Mesothelial cell of epicardium (in vitro differentiated cells): Measurements from ENCODE around the gene LRRK1. TPM values are rescaled to one million over a fixed set of nuclear protein-coding genes. Genes with fewer than 3 reads are reported as not detected.

Experiments
- DNase-seq, 2 experiments: peaks; one replicate each; pipeline ENCODE4 v3.0.0; 2021; ENCODE audit warnings: low spot score in 2 of 2; ENCODE audit not compliant: unreplicated experiment in 2 of 2
- H3K27ac Mint-ChIP-seq: 2 replicates; pipeline ENCODE4 v1.8.0; 2021; ENCODE audit warnings: mixed read lengths
- H3K27me3 Mint-ChIP-seq: 2 replicates; pipeline ENCODE4 v1.8.0; 2021; ENCODE audit warnings: low read depth, mixed read lengths
- H3K36me3 Mint-ChIP-seq: 2 replicates; pipeline ENCODE4 v1.8.0; 2021; ENCODE audit warnings: mixed read lengths
- H3K4me1 Mint-ChIP-seq: 2 replicates; pipeline ENCODE4 v1.8.0; 2021; ENCODE audit warnings: mixed read lengths
- H3K4me3 Mint-ChIP-seq: 2 replicates; pipeline ENCODE4 v1.8.0; 2021; ENCODE audit warnings: mild to moderate bottlenecking, moderate library complexity, mixed read lengths
- H3K9me3 Mint-ChIP-seq: 2 replicates; pipeline ENCODE4 v1.8.0; 2021; ENCODE audit warnings: mixed read lengths
- total RNA-seq: library from RNA; stranded (reverse); gene quantifications from 3 replicates; pipeline ENCODE4 v1.2.1, GENCODE V29; 2021
- TF ChIP-seq, protein P1 (sequence below): fragments of 200-600 bp; sonication (generic); IDR thresholded peaks from one replicate; pipeline ENCODE4 v1.5.0; 2021; ENCODE audit warnings: antibody characterized with exemption; ENCODE audit not compliant: unreplicated experiment

LRRK1 gene
- total RNA-seq, 1 donor from 2014 or later, result 2.3 TPM

DNA sequence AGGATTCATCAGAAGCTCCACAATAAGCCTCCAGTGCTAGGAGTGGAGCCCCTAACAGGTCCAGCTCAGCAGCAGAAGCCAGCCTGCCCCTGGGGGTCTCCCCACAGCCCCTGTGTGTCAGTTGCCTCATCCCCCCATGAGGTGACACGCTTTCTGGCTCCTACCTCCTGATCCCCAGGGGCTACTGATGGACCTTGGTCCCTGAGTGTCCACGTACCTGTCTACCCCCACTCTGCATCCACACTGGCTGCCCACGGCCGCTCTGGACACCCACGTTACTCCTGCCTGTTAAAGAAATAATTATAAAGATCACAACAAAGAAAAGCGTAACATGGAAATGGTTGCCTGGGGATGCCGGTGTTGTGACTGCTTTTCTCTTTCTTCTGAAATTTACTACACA, 189.6 kb downstream of the LRRK1 start:
- no peak for DNase-seq
- no peaks in the 10 kb centered on the region for H3K27me3 Mint-ChIP-seq
- no peaks in the 10 kb centered on the region for H3K9me3 Mint-ChIP-seq
- peaks cover 21% of the 10 kb centered on the region for H3K4me1 Mint-ChIP-seq
- H3K36me3 Mint-ChIP-seq, result no peaks in the 10 kb centered on the region
- TF ChIP-seq, protein P1, sequence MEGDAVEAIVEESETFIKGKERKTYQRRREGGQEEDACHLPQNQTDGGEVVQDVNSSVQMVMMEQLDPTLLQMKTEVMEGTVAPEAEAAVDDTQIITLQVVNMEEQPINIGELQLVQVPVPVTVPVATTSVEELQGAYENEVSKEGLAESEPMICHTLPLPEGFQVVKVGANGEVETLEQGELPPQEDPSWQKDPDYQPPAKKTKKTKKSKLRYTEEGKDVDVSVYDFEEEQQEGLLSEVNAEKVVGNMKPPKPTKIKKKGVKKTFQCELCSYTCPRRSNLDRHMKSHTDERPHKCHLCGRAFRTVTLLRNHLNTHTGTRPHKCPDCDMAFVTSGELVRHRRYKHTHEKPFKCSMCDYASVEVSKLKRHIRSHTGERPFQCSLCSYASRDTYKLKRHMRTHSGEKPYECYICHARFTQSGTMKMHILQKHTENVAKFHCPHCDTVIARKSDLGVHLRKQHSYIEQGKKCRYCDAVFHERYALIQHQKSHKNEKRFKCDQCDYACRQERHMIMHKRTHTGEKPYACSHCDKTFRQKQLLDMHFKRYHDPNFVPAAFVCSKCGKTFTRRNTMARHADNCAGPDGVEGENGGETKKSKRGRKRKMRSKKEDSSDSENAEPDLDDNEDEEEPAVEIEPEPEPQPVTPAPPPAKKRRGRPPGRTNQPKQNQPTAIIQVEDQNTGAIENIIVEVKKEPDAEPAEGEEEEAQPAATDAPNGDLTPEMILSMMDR, result no peak
- no peak overlapping the region for H3K4me3 Mint-ChIP-seq
- H3K27ac Mint-ChIP-seq, result no peak overlapping the region

DNA sequence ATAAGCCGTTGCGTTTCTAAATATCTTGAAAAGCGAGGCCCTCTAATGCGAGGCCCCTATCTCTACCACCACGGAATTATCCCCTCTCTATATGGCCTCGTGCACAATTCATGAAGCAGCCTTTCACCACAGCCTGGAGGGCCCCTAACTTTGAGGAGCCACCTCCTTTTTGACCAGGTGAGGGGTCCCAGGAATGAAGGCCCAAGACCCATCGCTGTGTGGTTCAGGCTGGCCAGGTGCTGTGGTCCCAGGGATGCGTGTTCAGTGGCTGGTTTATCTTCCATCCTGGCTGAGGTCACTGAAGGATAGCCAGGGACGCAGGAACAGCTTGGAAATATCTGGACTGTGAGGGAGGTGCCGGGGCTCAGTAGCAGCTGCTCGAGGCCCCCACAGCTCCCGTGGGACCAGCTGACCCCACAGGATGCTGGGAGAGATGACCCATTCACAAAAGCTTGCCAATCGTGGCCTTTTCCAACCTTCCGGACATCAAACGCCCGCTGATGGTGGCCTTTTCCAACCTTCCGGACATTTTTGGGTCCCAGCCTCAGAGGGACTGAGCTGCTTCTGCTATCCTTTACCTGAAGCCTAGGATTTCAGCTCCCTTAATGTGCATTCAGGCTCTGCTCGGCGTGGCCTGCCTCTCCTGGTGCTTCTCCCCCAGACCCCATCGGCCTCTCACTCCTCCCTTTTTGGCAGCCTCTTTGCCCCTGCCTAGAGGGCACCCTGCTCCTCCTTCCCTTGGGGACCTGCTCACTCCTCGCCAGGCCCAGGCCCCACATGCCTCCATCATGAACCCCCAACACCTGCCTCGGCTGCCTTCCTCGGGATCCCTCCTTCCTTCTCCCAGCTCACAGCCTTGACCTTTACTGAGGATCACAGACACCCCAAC, 191.8 kb downstream of the LRRK1 start:
- H3K27ac Mint-ChIP-seq, result no peak overlapping the region
- DNase-seq, result no peak

DNA sequence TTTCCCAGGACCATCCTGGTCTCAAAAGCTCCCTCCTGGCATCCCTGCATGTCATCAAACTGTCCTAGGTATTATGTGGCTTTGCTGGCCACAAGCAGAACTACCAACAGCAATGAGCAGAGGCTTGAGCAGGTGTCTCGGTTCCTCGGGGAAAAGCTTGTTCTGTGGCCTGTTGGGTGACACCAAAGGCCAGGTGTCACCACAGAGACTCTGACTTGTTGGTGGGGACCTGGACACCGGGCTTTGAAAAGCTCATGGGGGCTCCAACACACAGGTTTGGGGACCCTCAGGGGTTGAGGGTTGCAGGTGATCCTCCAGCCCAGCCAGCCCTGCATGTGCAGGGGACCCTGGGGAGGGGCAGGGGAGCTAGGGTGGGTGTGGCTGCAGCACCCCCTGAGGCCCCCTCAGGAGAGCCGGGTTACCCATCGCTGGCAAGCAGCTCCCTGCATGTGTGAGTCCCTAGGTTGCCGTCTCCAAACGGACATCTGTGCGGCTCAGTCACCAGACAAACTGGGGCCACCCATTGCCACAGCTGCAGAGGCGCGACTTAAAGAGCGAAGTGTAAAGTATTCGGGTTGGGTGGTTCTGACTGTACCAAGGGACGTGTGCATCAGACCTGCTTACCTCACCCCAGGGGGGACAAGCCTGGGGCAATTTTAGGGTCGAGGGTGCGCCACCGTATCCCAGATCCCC, 192.6 kb downstream of the LRRK1 start:
- DNase-seq, result no peak
- H3K27me3 Mint-ChIP-seq, result no peaks in the 10 kb centered on the region
- H3K4me1 Mint-ChIP-seq, result peaks cover 23% of the 10 kb centered on the region
- H3K27ac Mint-ChIP-seq, result no peak overlapping the region
- no peaks in the 10 kb centered on the region for H3K9me3 Mint-ChIP-seq
- TF ChIP-seq, protein P1, result no peak
- H3K36me3 Mint-ChIP-seq, result no peaks in the 10 kb centered on the region
- H3K4me3 Mint-ChIP-seq, result no peak overlapping the region

More for the DNA sequence above, 191.8 kb downstream of the LRRK1 start:
- TF ChIP-seq, protein P1, result no peak
- H3K4me1 Mint-ChIP-seq, result peaks cover 21% of the 10 kb centered on the region
- no peaks in the 10 kb centered on the region for H3K9me3 Mint-ChIP-seq
- no peaks in the 10 kb centered on the region for H3K36me3 Mint-ChIP-seq
- no peak overlapping the region for H3K4me3 Mint-ChIP-seq
- no peaks in the 10 kb centered on the region for H3K27me3 Mint-ChIP-seq

DNA sequence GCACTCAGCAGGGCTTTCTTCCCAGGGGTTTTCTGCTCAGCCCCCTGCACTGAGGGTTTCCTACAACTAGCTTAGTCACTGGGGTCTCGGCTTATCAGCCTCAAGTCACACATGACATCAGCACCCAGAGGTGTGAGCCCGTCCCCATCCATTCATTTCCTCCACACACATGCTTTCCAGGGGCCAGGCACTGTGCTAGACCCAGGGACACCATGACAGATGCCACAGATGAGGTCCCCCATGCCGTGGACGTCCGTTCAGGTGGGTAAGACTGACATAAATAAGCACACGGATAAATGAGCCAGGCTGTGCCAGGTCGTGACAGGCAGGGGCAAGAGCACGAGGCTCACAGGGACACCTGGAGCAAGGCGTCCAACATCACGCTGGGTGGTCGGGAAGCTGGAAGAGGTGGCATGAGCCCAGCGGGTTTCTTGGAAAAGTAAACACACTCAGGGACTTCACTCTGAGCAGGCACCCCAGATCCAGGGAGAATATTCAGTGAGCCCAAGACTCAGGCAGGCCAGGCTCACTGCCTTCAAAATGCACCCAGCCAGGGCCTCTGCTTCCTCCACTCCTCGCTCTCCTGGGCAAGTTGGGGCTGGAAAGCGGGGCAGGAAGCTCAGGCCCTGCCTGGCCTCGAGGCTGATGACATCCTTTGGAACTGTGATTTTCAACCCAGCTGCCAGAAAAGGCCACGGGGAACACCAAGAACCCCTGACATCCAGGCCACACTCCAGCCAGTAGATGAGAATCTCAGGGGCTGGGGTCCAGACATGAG, 193.4 kb downstream of the LRRK1 start:
- no peak overlapping the region for H3K4me3 Mint-ChIP-seq
- TF ChIP-seq, protein P1, result no peak
- H3K4me1 Mint-ChIP-seq, result peaks cover 23% of the 10 kb centered on the region
- H3K36me3 Mint-ChIP-seq, result no peaks in the 10 kb centered on the region
- no peak overlapping the region for H3K27ac Mint-ChIP-seq
- DNase-seq, result no peak
- H3K9me3 Mint-ChIP-seq, result no peaks in the 10 kb centered on the region
- no peaks in the 10 kb centered on the region for H3K27me3 Mint-ChIP-seq

DNA sequence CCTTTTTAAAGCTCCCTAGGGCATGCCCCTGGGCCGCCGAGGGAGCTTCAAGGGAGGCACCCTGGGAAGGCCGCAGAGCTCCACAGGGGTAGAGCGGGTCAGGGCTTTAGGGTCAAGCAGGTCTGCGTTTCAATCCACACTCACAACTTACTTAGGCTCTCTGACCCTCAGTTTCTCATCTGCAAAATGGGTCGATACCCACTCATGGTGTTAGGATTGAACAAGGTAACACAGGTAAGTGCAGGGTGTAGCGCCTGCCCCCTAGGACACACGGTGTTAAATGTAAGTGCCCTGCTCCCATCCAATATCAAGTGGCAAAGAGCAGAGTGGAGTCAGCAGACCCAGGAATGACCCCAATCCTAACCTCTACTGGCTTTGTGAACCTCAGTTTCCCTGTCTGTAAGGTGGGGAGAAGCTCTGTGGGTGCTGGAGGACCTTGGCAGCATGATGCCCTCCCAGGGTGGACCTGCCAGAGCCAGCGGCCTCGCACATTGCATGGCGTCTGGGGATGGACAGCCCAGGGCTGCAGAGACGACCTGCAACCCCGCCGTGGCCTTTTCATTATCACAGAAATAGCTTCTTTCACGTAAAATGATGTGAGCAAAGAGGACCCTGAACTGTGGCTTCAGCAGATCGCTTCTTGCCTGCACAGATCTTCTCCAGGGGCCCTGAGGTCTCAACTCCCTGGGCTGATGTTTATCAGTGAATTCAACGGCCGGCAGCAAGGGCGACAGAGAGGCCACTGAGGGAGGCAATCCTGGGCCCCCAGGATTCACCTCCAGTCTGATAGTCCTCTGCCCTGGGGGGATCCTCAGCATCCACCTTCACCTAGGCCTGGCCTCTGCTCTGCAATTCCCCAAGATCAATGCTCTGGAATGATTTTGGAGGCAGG, 194.2 kb downstream of the LRRK1 start:
- H3K4me3 Mint-ChIP-seq, result no peak overlapping the region
- H3K27ac Mint-ChIP-seq, result no peak overlapping the region
- H3K27me3 Mint-ChIP-seq, result no peaks in the 10 kb centered on the region
- H3K9me3 Mint-ChIP-seq, result no peaks in the 10 kb centered on the region
- H3K36me3 Mint-ChIP-seq, result no peaks in the 10 kb centered on the region
- DNase-seq, result no peak
- peaks cover 23% of the 10 kb centered on the region for H3K4me1 Mint-ChIP-seq
- TF ChIP-seq, protein P1, result no peak
